Measurements from ENCODE around the gene TNFAIP8.

TNFAIP8 gene

DNA sequence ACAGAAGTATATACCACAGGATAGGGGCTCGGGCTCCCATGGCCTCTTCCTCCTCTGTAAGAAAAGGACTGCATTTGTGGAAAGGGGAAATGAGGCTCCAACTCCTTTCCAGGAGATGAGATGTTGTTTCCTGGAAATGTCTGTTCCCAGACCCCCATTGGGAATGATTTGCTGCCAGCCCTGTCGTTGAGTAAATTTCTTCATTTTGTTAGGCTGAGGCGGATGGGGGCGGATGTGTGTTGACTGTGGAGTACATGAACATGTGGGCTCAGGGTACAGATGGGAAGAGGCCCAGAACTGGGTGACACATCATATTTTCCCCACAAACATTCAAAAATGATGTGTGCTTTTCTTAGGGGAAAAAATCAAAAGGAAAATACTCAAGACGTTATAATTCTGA lies 28.8 kb upstream of the TNFAIP8 start:
- peak overlapping the region; percentile 22 to 84 for H3K27ac ChIP-seq (ENCODE audit: insufficient read depth in 1 of 2, low read depth in 1 of 2, low read length in 2 of 2, poor library complexity in 1 of 2, severe bottlenecking in 2 of 2)
- peak; percentile 53 to 85 (median 79) for DNase-seq
- no peaks in the 10 kb centered on the region for H3K9me3 ChIP-seq (ENCODE audit: control extremely low read depth in 1 of 5, control insufficient read depth in 4 of 5, insufficient read depth in 2 of 5, low read depth in 1 of 5, low read length in 4 of 5)
- peaks cover 32 to 96% (median 77%) of the 10 kb centered on the region in 4 experiments for H3K4me1 ChIP-seq (ENCODE audit: control extremely low read depth in 1 of 4, control insufficient read depth in 4 of 4, insufficient read depth in 4 of 4, low read length in 3 of 4)
- no peaks in the 10 kb centered on the region for H3K36me3 ChIP-seq (ENCODE audit: control insufficient read depth in 4 of 4, insufficient read depth in 4 of 4, low read length in 3 of 4)
- POLR2A ChIA-PET = no interaction called here
- H3K4me3 ChIP-seq (ENCODE audit: control insufficient read depth in 1 of 7, extremely low read depth in 1 of 7, insufficient read depth in 4 of 7, low read depth in 2 of 7, low read length in 6 of 7) = peak overlapping the region in 4 of 7 experiments; percentile 16 to 49 (median 22)
- CTCF ChIA-PET = interaction anchor here (1.2 kb wide), 1 partner anchor 92 kb away, joined by 3 read pairs; no protein-coding TSS in a partner anchor
- H3K27me3 ChIP-seq (replicated peaks in 2 of 5; ENCODE audit: control insufficient read depth in 4 of 5, insufficient read depth in 5 of 5, low read length in 4 of 5) = no peaks in the 10 kb centered on the region
- WGBS (ENCODE audit: insufficient coverage) = 10% methylated on average over 3 of the region's 5 CpGs

DNA sequence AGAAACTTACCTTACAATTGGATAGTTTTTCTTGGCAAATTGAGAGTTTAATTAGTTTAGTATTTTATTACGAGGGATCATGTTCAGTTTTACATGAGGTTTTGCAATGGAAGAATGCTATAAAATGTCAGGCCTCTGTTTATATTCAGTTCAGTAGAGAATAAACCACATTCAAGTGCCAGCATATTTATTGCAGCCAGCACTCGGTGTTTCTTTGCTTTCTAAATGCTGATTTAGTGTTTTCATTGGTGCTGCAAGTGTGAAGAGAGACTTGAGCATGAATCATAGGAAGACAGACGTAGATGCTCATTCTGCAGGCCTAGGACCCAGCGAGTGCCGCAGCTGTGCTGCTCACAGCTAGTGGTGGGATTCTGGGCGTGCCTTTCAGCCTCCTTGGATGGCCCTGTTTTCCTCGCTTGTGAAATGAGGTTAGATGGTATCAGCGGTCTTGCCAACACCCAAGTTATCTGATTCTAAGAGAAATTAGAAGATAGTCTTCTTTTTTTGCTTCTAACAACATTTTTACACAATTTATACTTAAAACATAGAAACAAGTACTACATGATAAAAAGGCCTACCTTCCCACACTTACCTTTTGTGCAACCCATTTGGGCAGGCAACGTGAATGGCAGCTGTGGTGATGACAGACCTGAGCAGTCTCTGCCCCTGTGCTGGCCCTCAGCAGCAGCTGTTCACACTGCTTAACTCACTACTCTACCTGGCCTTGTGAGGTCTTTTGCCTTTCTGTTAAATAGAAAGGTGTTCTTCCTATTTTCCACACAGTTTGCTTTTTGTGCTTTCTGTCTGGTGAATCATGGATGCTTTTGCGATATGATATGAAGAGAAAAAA lies 26.8 kb upstream of the TNFAIP8 start:
- POLR2A ChIA-PET = no interaction called here
- WGBS (ENCODE audit: insufficient coverage) = 79% methylated on average over 4 of the region's 10 CpGs
- Histone ChIP-seq H3K9me3 (ENCODE audit: control extremely low read depth in 1 of 5, control insufficient read depth in 4 of 5, insufficient read depth in 2 of 5, low read depth in 1 of 5, low read length in 4 of 5) (no peaks in the 10 kb centered on the region), H3K27ac (ENCODE audit: insufficient read depth in 1 of 2, low read depth in 1 of 2, low read length in 2 of 2, poor library complexity in 1 of 2, severe bottlenecking in 2 of 2) (peak overlapping the region; percentile 48 to 84), H3K36me3 (ENCODE audit: control insufficient read depth in 4 of 4, insufficient read depth in 4 of 4, low read length in 3 of 4) (no peaks in the 10 kb centered on the region), H3K4me3 (ENCODE audit: control insufficient read depth in 1 of 7, extremely low read depth in 1 of 7, insufficient read depth in 4 of 7, low read depth in 2 of 7, low read length in 6 of 7) (peak overlapping the region in 1 of 7 experiments; percentile 3), H3K4me1 (ENCODE audit: control extremely low read depth in 1 of 4, control insufficient read depth in 4 of 4, insufficient read depth in 4 of 4, low read length in 3 of 4) (peaks cover 36 to 95% (median 77%) of the 10 kb centered on the region in 4 experiments), H3K27me3 (replicated peaks in 2 of 5; ENCODE audit: control insufficient read depth in 4 of 5, insufficient read depth in 5 of 5, low read length in 4 of 5) (no peaks in the 10 kb centered on the region)
- peak in 1 of 3 donors; percentile 68 for DNase-seq
- CTCF ChIA-PET = interaction anchor here (1.1 to 3.2 kb wide), 8 partner anchors 10 to 83 kb away, joined by 3 to 12 read pairs (median 4); no protein-coding TSS in a partner anchor

DNA sequence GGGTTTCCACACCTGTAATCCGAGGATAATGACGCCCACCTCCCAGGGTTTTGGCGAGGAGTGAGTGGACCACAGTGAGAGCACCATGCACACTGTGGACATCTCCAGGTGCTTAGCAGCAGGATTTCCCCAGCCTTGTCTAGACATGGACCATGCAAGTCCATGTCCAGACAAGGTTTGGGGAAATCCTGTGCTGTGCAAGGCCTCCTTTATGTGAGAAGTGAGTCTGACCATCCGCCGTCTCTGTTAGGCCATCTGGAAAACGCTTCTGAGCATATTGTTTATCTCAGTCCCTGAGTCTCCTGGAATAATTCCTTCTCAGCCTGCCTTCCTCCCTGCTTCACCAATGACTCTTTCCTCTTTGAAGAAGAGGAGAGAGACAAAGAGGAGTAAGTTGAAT lies 26.2 kb upstream of the TNFAIP8 start:
- POLR2A ChIA-PET = interaction anchor here (0.7 to 1.8 kb wide), 3 partner anchors 14 to 60 kb away, joined by 3 to 4 read pairs (median 4); no protein-coding TSS in a partner anchor

DNA sequence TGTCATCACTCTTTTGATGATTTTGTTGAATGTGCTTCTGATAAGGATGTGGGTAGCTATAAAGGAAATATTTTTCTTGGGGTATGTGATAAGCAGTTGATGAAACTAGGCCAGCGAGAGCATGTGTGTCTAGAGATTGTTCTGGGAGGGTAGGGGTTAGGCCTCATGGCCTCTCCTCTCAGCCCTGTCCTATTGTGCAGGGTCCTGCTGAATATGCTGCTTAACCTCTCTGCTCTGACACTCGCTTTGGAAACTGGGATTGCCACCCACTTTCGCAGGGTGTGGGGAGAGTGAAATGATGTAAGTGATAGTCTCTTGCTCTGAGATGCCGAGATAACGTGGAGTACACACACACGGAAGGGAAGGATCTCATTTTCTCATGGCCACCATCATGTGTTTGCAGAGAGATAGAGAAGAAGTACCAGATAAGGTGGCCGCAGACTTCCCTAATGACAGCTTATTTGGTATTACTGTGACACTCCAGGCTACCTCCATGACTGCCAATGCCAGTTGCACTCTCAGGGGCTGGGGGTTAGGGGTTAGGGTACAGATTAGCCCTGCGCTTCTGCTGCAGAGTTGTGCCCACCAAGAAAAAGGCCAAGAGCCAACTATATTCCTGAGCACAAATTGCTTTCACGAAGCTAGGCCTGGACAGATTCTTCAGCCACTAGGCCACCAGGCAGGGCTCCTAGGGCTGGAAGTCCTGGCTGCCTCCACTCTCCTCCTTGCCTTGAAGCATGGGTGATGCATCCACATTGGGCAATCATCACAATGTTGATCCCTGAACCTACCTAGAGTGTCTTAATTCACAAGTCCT lies 25.2 kb upstream of the TNFAIP8 start:
- peak overlapping the region; percentile 48 to 84 for H3K27ac ChIP-seq (ENCODE audit: insufficient read depth in 1 of 2, low read depth in 1 of 2, low read length in 2 of 2, poor library complexity in 1 of 2, severe bottlenecking in 2 of 2)
- peak overlapping the region in 1 of 7 experiments; percentile 0 for H3K4me3 ChIP-seq (ENCODE audit: control insufficient read depth in 1 of 7, extremely low read depth in 1 of 7, insufficient read depth in 4 of 7, low read depth in 2 of 7, low read length in 6 of 7)
- ChIA-PET POLR2A (interaction anchor here (0.6 to 1.8 kb wide), 4 partner anchors 15 to 78 kb away, joined by 3 to 4 read pairs (median 4); no protein-coding TSS in a partner anchor), CTCF (interaction anchor here (1.0 to 3.2 kb wide), 18 partner anchors 8 to 82 kb away, joined by 3 to 12 read pairs (median 4); no protein-coding TSS in a partner anchor)
- H3K9me3 ChIP-seq (ENCODE audit: control extremely low read depth in 1 of 5, control insufficient read depth in 4 of 5, insufficient read depth in 2 of 5, low read depth in 1 of 5, low read length in 4 of 5) = no peaks in the 10 kb centered on the region
- H3K4me1 ChIP-seq (ENCODE audit: control extremely low read depth in 1 of 4, control insufficient read depth in 4 of 4, insufficient read depth in 4 of 4, low read length in 3 of 4) = peaks cover 36 to 86% (median 77%) of the 10 kb centered on the region in 4 experiments
- H3K27me3 ChIP-seq (replicated peaks in 2 of 5; ENCODE audit: control insufficient read depth in 4 of 5, insufficient read depth in 5 of 5, low read length in 4 of 5) = no peaks in the 10 kb centered on the region
- DNase-seq = peak; percentile 90 to 97 (median 94)
- peaks cover 0 to 3% (median 0%) of the 10 kb centered on the region in 4 experiments for H3K36me3 ChIP-seq (ENCODE audit: control insufficient read depth in 4 of 4, insufficient read depth in 4 of 4, low read length in 3 of 4)
- 11% methylated on average over 9 of the region's 9 CpGs for WGBS (ENCODE audit: insufficient coverage)

More for the DNA sequence above, 26.2 kb upstream of the TNFAIP8 start:
- Histone ChIP-seq H3K27me3 (replicated peaks in 2 of 5; ENCODE audit: control insufficient read depth in 4 of 5, insufficient read depth in 5 of 5, low read length in 4 of 5) (no peaks in the 10 kb centered on the region), H3K27ac (ENCODE audit: insufficient read depth in 1 of 2, low read depth in 1 of 2, low read length in 2 of 2, poor library complexity in 1 of 2, severe bottlenecking in 2 of 2) (peak overlapping the region; percentile 48 to 84), H3K4me1 (ENCODE audit: control extremely low read depth in 1 of 4, control insufficient read depth in 4 of 4, insufficient read depth in 4 of 4, low read length in 3 of 4) (peaks cover 36 to 89% (median 75%) of the 10 kb centered on the region in 4 experiments), H3K9me3 (ENCODE audit: control extremely low read depth in 1 of 5, control insufficient read depth in 4 of 5, insufficient read depth in 2 of 5, low read depth in 1 of 5, low read length in 4 of 5) (no peaks in the 10 kb centered on the region), H3K4me3 (ENCODE audit: control insufficient read depth in 1 of 7, extremely low read depth in 1 of 7, insufficient read depth in 4 of 7, low read depth in 2 of 7, low read length in 6 of 7) (no peak overlapping the region), H3K36me3 (ENCODE audit: control insufficient read depth in 4 of 4, insufficient read depth in 4 of 4, low read length in 3 of 4) (no peaks in the 10 kb centered on the region)
- CTCF ChIA-PET = interaction anchor here (1.1 to 3.2 kb wide), 9 partner anchors 9 to 82 kb away, joined by 3 to 12 read pairs (median 4); no protein-coding TSS in a partner anchor
- WGBS (ENCODE audit: insufficient coverage) = 94% methylated on average over 6 of the region's 6 CpGs
- no peak for DNase-seq

DNA sequence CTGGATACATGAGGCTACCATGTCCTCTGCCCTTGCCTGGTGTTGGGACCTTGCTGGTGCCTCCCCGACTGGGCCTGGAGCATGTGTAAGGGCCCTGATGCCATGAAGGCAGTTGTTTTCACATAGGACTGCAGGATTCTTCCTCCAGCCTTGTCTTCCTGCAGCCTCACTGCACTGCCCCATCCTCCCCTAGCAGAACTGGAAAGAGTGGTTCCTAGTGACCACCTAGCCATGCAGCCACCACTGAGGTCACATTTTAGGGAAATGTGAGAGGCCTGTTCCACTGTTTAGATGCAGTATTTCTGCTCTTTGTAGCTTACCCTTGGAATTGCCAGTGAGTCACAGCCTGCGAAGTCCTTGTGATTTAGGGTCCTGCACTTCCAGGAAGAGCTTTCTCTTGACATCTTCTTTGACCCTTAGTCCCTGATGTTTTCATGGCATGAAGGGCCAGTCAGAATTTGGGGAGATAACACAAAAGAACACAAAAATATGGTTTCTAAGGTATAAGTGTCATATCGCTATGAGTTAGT lies 24.2 kb upstream of the TNFAIP8 start:
- Histone ChIP-seq H3K27me3 (replicated peaks in 2 of 5; ENCODE audit: control insufficient read depth in 4 of 5, insufficient read depth in 5 of 5, low read length in 4 of 5) (no peaks in the 10 kb centered on the region), H3K27ac (ENCODE audit: insufficient read depth in 1 of 2, low read depth in 1 of 2, low read length in 2 of 2, poor library complexity in 1 of 2, severe bottlenecking in 2 of 2) (no peak overlapping the region), H3K4me3 (ENCODE audit: control insufficient read depth in 1 of 7, extremely low read depth in 1 of 7, insufficient read depth in 4 of 7, low read depth in 2 of 7, low read length in 6 of 7) (peak overlapping the region in 1 of 7 experiments; percentile 0), H3K4me1 (ENCODE audit: control extremely low read depth in 1 of 4, control insufficient read depth in 4 of 4, insufficient read depth in 4 of 4, low read length in 3 of 4) (peaks cover 28 to 82% (median 74%) of the 10 kb centered on the region in 4 experiments), H3K9me3 (ENCODE audit: control extremely low read depth in 1 of 5, control insufficient read depth in 4 of 5, insufficient read depth in 2 of 5, low read depth in 1 of 5, low read length in 4 of 5) (no peaks in the 10 kb centered on the region), H3K36me3 (ENCODE audit: control insufficient read depth in 4 of 4, insufficient read depth in 4 of 4, low read length in 3 of 4) (peaks cover 0 to 3% (median 0%) of the 10 kb centered on the region in 4 experiments)
- no peak for DNase-seq
- WGBS (ENCODE audit: insufficient coverage) = 100% methylated on average over 2 of the region's 3 CpGs
- CTCF ChIA-PET = interaction anchor here (1.0 to 1.8 kb wide), 10 partner anchors 7 to 81 kb away, joined by 3 to 7 read pairs (median 4); no protein-coding TSS in a partner anchor
- POLR2A ChIA-PET = interaction anchor here (0.6 kb wide), 1 partner anchor 77 kb away, joined by 3 read pairs; no protein-coding TSS in a partner anchor

DNA sequence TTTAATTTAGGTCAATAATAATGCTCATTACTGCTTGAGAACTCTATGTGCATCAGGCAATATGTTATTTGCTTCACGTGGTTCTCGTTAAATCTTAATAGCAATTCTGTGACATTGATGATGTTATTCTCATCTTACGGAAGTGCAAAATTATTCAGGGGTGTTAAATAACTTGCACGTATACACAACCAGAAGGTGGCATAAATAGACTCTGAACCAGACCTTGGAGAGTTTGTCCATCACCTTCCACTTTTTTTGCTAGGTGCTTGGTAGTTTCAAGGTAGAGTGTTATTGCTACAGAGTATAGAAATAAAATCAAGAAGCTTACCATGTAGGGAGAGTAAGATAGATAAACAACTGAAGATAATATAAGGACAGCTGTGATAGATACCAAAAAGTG lies 23.6 kb upstream of the TNFAIP8 start:
- ChIA-PET POLR2A (no interaction called here), CTCF (interaction anchor here (1.3 to 1.8 kb wide), 3 partner anchors 9 to 60 kb away, joined by 3 to 7 read pairs (median 3); no protein-coding TSS in a partner anchor)
- Histone ChIP-seq H3K27me3 (replicated peaks in 2 of 5; ENCODE audit: control insufficient read depth in 4 of 5, insufficient read depth in 5 of 5, low read length in 4 of 5) (no peaks in the 10 kb centered on the region), H3K4me1 (ENCODE audit: control extremely low read depth in 1 of 4, control insufficient read depth in 4 of 4, insufficient read depth in 4 of 4, low read length in 3 of 4) (peaks cover 34 to 82% (median 74%) of the 10 kb centered on the region in 4 experiments), H3K9me3 (ENCODE audit: control extremely low read depth in 1 of 5, control insufficient read depth in 4 of 5, insufficient read depth in 2 of 5, low read depth in 1 of 5, low read length in 4 of 5) (no peaks in the 10 kb centered on the region), H3K36me3 (ENCODE audit: control insufficient read depth in 4 of 4, insufficient read depth in 4 of 4, low read length in 3 of 4) (peaks cover 0 to 3% (median 0%) of the 10 kb centered on the region in 4 experiments), H3K27ac (ENCODE audit: insufficient read depth in 1 of 2, low read depth in 1 of 2, low read length in 2 of 2, poor library complexity in 1 of 2, severe bottlenecking in 2 of 2) (peak overlapping the region in 1 of 2 experiments; percentile 35), H3K4me3 (ENCODE audit: control insufficient read depth in 1 of 7, extremely low read depth in 1 of 7, insufficient read depth in 4 of 7, low read depth in 2 of 7, low read length in 6 of 7) (no peak overlapping the region)
- WGBS (ENCODE audit: insufficient coverage) = 96% methylated on average over 4 of the region's 4 CpGs
- DNase-seq = no peak
